Measurements from ENCODE around the gene CPEB3. TPM values are rescaled to one million over a fixed set of nuclear protein-coding genes. Genes with fewer than 3 reads are reported as not detected.

Gene CPEB3
- total RNA-seq, 1 experiment from 2014 or later = 2.4 TPM

DNA sequence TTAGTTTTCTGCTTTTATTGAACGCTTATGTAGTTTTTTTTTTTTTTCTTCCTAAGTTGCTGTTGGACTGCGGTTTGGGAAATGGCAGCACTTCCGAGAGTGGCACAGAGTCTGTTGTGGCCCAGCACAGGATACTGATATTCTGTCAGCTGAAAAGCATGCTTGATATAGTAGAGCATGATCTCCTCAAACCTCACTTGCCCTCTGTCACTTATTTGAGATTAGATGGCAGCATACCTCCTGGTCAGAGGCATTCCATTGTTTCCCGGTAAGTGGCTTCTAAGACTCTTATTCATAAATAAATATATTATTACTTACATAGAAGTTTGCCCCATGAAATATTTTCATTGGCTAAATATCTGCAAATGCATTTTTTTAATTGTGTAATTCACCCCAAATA, 266.2 kb downstream of the CPEB3 start:
- intact Hi-C loops (cut with micrococcal nuclease; ENCODE audit: unreplicated experiment) = no loop called here
- CTCF ChIA-PET = no interaction called here
- TF ChIP-seq, protein P1, sequence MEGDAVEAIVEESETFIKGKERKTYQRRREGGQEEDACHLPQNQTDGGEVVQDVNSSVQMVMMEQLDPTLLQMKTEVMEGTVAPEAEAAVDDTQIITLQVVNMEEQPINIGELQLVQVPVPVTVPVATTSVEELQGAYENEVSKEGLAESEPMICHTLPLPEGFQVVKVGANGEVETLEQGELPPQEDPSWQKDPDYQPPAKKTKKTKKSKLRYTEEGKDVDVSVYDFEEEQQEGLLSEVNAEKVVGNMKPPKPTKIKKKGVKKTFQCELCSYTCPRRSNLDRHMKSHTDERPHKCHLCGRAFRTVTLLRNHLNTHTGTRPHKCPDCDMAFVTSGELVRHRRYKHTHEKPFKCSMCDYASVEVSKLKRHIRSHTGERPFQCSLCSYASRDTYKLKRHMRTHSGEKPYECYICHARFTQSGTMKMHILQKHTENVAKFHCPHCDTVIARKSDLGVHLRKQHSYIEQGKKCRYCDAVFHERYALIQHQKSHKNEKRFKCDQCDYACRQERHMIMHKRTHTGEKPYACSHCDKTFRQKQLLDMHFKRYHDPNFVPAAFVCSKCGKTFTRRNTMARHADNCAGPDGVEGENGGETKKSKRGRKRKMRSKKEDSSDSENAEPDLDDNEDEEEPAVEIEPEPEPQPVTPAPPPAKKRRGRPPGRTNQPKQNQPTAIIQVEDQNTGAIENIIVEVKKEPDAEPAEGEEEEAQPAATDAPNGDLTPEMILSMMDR (IDR thresholded peaks at IDR 0.05) = no peak
- TF ChIP-seq SIN3A (IDR thresholded peaks at IDR 0.05; ENCODE audit: borderline replicate concordance, insufficient read depth, low read depth, low read length) = no peak

DNA sequence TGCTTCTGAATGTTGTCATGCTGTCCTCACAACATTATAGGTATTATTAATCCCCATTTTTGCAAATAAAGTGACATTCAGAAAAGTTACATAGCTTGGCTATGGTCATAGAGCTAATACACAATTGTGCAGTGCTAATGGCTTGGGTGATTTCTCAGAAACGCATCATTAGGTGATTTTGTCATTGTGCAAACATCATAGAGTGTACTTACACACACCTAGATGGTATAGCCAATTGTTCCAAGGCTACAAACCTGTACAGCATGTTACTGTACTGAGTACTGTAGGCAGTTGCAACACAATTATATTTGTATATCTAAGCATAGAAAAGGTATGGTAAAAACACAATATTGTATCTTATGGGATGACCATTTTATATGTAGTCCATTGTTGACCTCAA, 276.3 kb downstream of the CPEB3 start:
- ChIA-PET POLR2A (no interaction called here), CTCF (no interaction called here)
- in situ Hi-C loops (cut with HindIII; ENCODE audit: low pct_unique_long_range_greater_than_20kb, low sequenced_read_pairs) (no loop called here), intact Hi-C loops (cut with micrococcal nuclease; ENCODE audit: unreplicated experiment) (no loop called here)
- Histone ChIP-seq H3K4me1 (ENCODE audit: control insufficient read depth, insufficient read depth, low read length) (peaks cover 3% of the 10 kb centered on the region; the same call in 1 of the 2 replicates), H3K4me3 (ENCODE audit: low read depth in 2 of 2, low read length in 2 of 2) (no peak overlapping the region), H3K36me3 (ENCODE audit: control insufficient read depth, insufficient read depth, low read length) (peaks cover 9% of the 10 kb centered on the region; the same call in 1 of the 2 replicates), H3K9me3 (ENCODE audit: control insufficient read depth, insufficient read depth, low read depth, low read length) (no peaks in the 10 kb centered on the region), H3K27ac (ENCODE audit: low read length) (no peak overlapping the region), H3K27me3 (ENCODE audit: control insufficient read depth, insufficient read depth, low read length) (no peaks in the 10 kb centered on the region)
- BruUV-seq (replicated peaks) = no TSS peak
- TF ChIP-seq POLR2AphosphoS5 (IDR thresholded peaks at IDR 0.05; ENCODE audit: low read depth, low read length) = no peak
- TF ChIP-seq TCF7L2 (IDR thresholded peaks at IDR 0.05; ENCODE audit: low read depth, low read length) = no peak
- TF ChIP-seq, protein P2, sequence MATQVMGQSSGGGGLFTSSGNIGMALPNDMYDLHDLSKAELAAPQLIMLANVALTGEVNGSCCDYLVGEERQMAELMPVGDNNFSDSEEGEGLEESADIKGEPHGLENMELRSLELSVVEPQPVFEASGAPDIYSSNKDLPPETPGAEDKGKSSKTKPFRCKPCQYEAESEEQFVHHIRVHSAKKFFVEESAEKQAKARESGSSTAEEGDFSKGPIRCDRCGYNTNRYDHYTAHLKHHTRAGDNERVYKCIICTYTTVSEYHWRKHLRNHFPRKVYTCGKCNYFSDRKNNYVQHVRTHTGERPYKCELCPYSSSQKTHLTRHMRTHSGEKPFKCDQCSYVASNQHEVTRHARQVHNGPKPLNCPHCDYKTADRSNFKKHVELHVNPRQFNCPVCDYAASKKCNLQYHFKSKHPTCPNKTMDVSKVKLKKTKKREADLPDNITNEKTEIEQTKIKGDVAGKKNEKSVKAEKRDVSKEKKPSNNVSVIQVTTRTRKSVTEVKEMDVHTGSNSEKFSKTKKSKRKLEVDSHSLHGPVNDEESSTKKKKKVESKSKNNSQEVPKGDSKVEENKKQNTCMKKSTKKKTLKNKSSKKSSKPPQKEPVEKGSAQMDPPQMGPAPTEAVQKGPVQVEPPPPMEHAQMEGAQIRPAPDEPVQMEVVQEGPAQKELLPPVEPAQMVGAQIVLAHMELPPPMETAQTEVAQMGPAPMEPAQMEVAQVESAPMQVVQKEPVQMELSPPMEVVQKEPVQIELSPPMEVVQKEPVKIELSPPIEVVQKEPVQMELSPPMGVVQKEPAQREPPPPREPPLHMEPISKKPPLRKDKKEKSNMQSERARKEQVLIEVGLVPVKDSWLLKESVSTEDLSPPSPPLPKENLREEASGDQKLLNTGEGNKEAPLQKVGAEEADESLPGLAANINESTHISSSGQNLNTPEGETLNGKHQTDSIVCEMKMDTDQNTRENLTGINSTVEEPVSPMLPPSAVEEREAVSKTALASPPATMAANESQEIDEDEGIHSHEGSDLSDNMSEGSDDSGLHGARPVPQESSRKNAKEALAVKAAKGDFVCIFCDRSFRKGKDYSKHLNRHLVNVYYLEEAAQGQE (IDR thresholded peaks at IDR 0.05; ENCODE audit: insufficient read depth in 1 of 2, low read depth in 2 of 2, low read length in 1 of 2) = no peak
- TF ChIP-seq, protein P1 (IDR thresholded peaks at IDR 0.05) = no peak
- no peak for TF ChIP-seq SIN3A (IDR thresholded peaks at IDR 0.05; ENCODE audit: borderline replicate concordance, insufficient read depth, low read depth, low read length)
- DNase-seq (ENCODE audit: low read depth, low spot score) = no peak
- ATAC-seq = no peak

More for the DNA sequence above, 266.2 kb downstream of the CPEB3 start:
- no peaks in the 10 kb centered on the region for H3K9me3 ChIP-seq (ENCODE audit: control insufficient read depth, insufficient read depth, low read depth, low read length)
- POLR2A ChIA-PET = no interaction called here
- no peak overlapping the region for H3K4me3 ChIP-seq (ENCODE audit: low read depth in 2 of 2, low read length in 2 of 2)
- H3K27me3 ChIP-seq (ENCODE audit: control insufficient read depth, insufficient read depth, low read length) = no peaks in the 10 kb centered on the region
- H3K4me1 ChIP-seq (ENCODE audit: control insufficient read depth, insufficient read depth, low read length) = no peaks in the 10 kb centered on the region
- H3K36me3 ChIP-seq (ENCODE audit: control insufficient read depth, insufficient read depth, low read length) = peaks cover 45% of the 10 kb centered on the region
- DNase-seq (ENCODE audit: low read depth, low spot score) (no peak), ATAC-seq (no peak)
- no TSS peak for BruUV-seq (replicated peaks)
- in situ Hi-C loops (cut with HindIII; ENCODE audit: low pct_unique_long_range_greater_than_20kb, low sequenced_read_pairs) = no loop called here
- no peak overlapping the region for H3K27ac ChIP-seq (ENCODE audit: low read length)
